Measurements from ENCODE around the gene RIN1.

DNA sequence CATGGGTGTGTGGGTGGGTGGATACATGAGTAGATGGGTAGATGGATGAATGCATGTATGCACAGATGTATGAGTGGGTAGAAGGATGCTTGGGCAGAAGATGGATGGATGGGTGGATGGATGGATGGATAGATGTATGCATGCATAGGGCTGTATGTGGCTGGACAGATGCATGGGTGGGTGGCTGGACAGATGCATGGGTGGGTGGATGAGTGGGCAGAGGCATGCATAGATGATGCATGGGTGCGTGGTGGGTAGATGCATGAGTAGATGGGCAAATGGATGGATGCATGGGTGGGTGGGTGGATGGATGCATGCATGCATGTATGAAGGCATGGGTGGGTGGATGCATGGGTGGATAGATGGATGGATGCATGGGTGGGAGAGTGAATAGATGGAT, 12.6 kb downstream of the RIN1 start:
- TF ChIP-seq, protein P1, sequence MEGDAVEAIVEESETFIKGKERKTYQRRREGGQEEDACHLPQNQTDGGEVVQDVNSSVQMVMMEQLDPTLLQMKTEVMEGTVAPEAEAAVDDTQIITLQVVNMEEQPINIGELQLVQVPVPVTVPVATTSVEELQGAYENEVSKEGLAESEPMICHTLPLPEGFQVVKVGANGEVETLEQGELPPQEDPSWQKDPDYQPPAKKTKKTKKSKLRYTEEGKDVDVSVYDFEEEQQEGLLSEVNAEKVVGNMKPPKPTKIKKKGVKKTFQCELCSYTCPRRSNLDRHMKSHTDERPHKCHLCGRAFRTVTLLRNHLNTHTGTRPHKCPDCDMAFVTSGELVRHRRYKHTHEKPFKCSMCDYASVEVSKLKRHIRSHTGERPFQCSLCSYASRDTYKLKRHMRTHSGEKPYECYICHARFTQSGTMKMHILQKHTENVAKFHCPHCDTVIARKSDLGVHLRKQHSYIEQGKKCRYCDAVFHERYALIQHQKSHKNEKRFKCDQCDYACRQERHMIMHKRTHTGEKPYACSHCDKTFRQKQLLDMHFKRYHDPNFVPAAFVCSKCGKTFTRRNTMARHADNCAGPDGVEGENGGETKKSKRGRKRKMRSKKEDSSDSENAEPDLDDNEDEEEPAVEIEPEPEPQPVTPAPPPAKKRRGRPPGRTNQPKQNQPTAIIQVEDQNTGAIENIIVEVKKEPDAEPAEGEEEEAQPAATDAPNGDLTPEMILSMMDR (IDR thresholded peaks at IDR 0.05), result no peak
- no peak for TF ChIP-seq POLR2A (IDR thresholded peaks at IDR 0.05)

Measured in heart left ventricle (tissue), 13 donors.